ENCODE results near the gene MTUS2.

- TF ChIP-seq CTCF (IDR thresholded peaks at IDR 0.05) (no peak), POLR2AphosphoS5 (IDR thresholded peaks at IDR 0.05) (no peak), POLR2A (IDR thresholded peaks at IDR 0.05) (no peak)
Measured at GRCh38 chr13:29384871-29385270, 564.7 kb downstream of the MTUS2 start.
